HCT116 (cell line): ENCODE measurements around the gene RPL10A. TPM values are rescaled to one million over a fixed set of nuclear protein-coding genes. Genes with fewer than 3 reads are reported as not detected.

ENCODE experiments used
- ATAC-seq: fragments of 200-7000 bp; cut with Tn5 transposase; 2 replicates; pipeline ENCODE4 v1.9.1; 2020; ENCODE audit warnings: mild to moderate bottlenecking, moderate library complexity
- BruUV-seq: library from RNA; stranded (reverse); fragments of 400-500 nt; replicated peaks from 2 replicates; lab custom pipeline; 2021; lab: Mats Ljungman, UMichigan
- CTCF ChIA-PET: fragments of 300-600 bp; sonication (Branson Sonifier 250); formaldehyde crosslinking; loops from one replicate; lab custom pipeline; 2021; ENCODE audit warnings: antibody characterized with exemption; lab: Charles Lee
- POLR2A ChIA-PET: fragments of 300-600, 350-600 bp; sonication (Branson Sonifier 250); formaldehyde crosslinking; loops from one replicate; lab custom pipeline; 2021; ENCODE audit warnings: antibody characterized with exemption; lab: Charles Lee
- RAD21 ChIA-PET, 2 experiments: fragments of 300-600 bp; sonication (Branson Sonifier 250); formaldehyde crosslinking; loops; one replicate each; lab custom pipeline; 2023; ENCODE audit warnings: low total read pairs in 2 of 2; ENCODE audit not compliant: uncharacterized antibody in 2 of 2, unreplicated experiment in 2 of 2, low non-redundant PET in 1 of 2; lab: Charles Lee
- DNase-seq: peaks from one replicate; pipeline ENCODE4 v3.0.0-alpha.2; 2010; ENCODE audit warnings: low read depth, low spot score
- H2AFZ ChIP-seq: fragments of 200-600 bp; shearing (Covaris generic), sonication (generic); 2 replicates; pipeline ENCODE4 v1.6.1; 2017; ENCODE audit warnings: low read depth, mixed run types, mixed read lengths, antibody characterized with exemption, low read length; ENCODE audit not compliant: poor library complexity, severe bottlenecking
- H3K27ac ChIP-seq: 2 replicates; pipeline ENCODE4 v1.5.1; 2012; ENCODE audit warnings: low read depth, low read length
- H3K27me3 ChIP-seq: fragments of 200-600 bp; sonication (generic); 2 replicates; pipeline ENCODE4 v1.6.1; 2016; ENCODE audit warnings: mixed run types, low read length, mixed read lengths; ENCODE audit not compliant: insufficient read depth
- H3K36me3 ChIP-seq, 2 experiments: fragments of 200-500 bp in 1 of 2; fragments of 200-600 bp in 1 of 2; sonication (Bioruptor generic) in 1 of 2; sonication (generic) in 1 of 2; 2 replicates each; pipeline versions ENCODE4 v1.5.1 to v1.6.1; 2014 to 2016; ENCODE audit warnings: low read length in 2 of 2, inconsistent platforms in 1 of 2, mixed read lengths in 1 of 2, mixed run types in 1 of 2; ENCODE audit not compliant: insufficient read depth in 2 of 2, control insufficient read depth in 1 of 2
- H3K4me1 ChIP-seq, 2 experiments: fragments of 200-600 bp in 1 of 2; sonication (generic) in 1 of 2; 2 replicates each; pipeline versions ENCODE4 v1.5.1 to v1.6.1; 2012 to 2017; ENCODE audit warnings: low read length in 2 of 2, inconsistent platforms in 1 of 2, mild to moderate bottlenecking in 1 of 2, mixed read lengths in 1 of 2, mixed run types in 1 of 2, moderate library complexity in 1 of 2; ENCODE audit not compliant: insufficient read depth in 2 of 2, control insufficient read depth in 1 of 2
- H3K4me2 ChIP-seq: fragments of 200-600 bp; sonication (generic); 2 replicates; pipeline ENCODE4 v1.6.1; 2017; ENCODE audit warnings: mixed run types, low read length, mixed read lengths
- H3K4me3 ChIP-seq, 2 experiments: fragments of 200-600 bp in 1 of 2; sonication (generic) in 1 of 2; replicated peaks in 1 of 2; 2 replicates each; pipeline ENCODE4 v1.5.1; 2011 to 2016; ENCODE audit warnings: low read length in 2 of 2, control low read depth in 1 of 2, low read depth in 1 of 2, mild to moderate bottlenecking in 1 of 2, mixed read lengths in 1 of 2, mixed run types in 1 of 2
- H3K79me2 ChIP-seq: fragments of 200-600 bp; sonication (generic); 2 replicates; pipeline ENCODE4 v1.6.1; 2017; ENCODE audit warnings: mild to moderate bottlenecking, mixed run types, low read length, moderate library complexity, mixed read lengths; ENCODE audit not compliant: insufficient read depth
- H3K9ac ChIP-seq: fragments of 200-600 bp; sonication (generic); 2 replicates; pipeline ENCODE4 v1.6.1; 2016; ENCODE audit warnings: low read length, mixed read lengths
- H3K9me2 ChIP-seq: fragments of 200-600 bp; sonication (generic), shearing (Covaris generic); 2 replicates; pipeline ENCODE4 v1.6.1; 2017; ENCODE audit warnings: mixed run types, mild to moderate bottlenecking, moderate library complexity; ENCODE audit not compliant: insufficient read depth
- H3K9me3 ChIP-seq, 2 experiments: fragments of 200-500 bp in 1 of 2; fragments of 200-600 bp in 1 of 2; sonication (Bioruptor generic) in 1 of 2; sonication (generic) in 1 of 2; 2 replicates each; pipeline ENCODE4 v1.6.1; 2014 to 2017; ENCODE audit warnings: low read length in 2 of 2, mixed read lengths in 2 of 2, inconsistent platforms in 1 of 2, low read depth in 1 of 2, mild to moderate bottlenecking in 1 of 2, mixed run types in 1 of 2, moderate library complexity in 1 of 2; ENCODE audit not compliant: control insufficient read depth in 1 of 2, insufficient read depth in 1 of 2
- H4K20me1 ChIP-seq: fragments of 200-600 bp; sonication (generic), shearing (Covaris generic); 2 replicates; pipeline ENCODE4 v1.6.1; 2017; ENCODE audit warnings: mixed run types, mild to moderate bottlenecking, moderate library complexity; ENCODE audit not compliant: insufficient read depth
- CEBPB ChIP-seq: IDR thresholded peaks from 2 replicates; pipeline ENCODE4 v1.6.1; 2012; ENCODE audit warnings: low read depth
- ELF1 ChIP-seq: IDR thresholded peaks from 2 replicates; pipeline ENCODE4 v1.6.1; 2012; ENCODE audit warnings: low read depth, borderline replicate concordance
- EZH2 ChIP-seq: fragments of 200-600 bp; sonication (generic); IDR thresholded peaks from 2 replicates; pipeline ENCODE4 v1.6.1; 2017; ENCODE audit warnings: antibody characterized with exemption, mixed run types
- EZH2phosphoT487 ChIP-seq: fragments of 200-600 bp; IDR thresholded peaks from 2 replicates; pipeline ENCODE4 v1.6.1; 2018; ENCODE audit warnings: antibody characterized with exemption, borderline replicate concordance
- JUND ChIP-seq: IDR thresholded peaks from 2 replicates; pipeline ENCODE4 v1.6.1; 2012
- POLR2A ChIP-seq: IDR thresholded peaks from 2 replicates; pipeline ENCODE4 v1.7.0; 2011; ENCODE audit warnings: borderline replicate concordance; ENCODE audit not compliant: insufficient read depth, insufficient read length; ENCODE audit errors: extremely low read depth
- POLR2AphosphoS5 ChIP-seq: IDR thresholded peaks from 2 replicates; pipeline ENCODE4 v1.6.1; 2011; ENCODE audit warnings: mild to moderate bottlenecking, low read depth, low read length, moderate library complexity
- RAD21 ChIP-seq: IDR thresholded peaks from 2 replicates; pipeline ENCODE4 v1.6.1; 2012; ENCODE audit warnings: low read depth, mild to moderate bottlenecking
- SIN3A ChIP-seq: IDR thresholded peaks from 2 replicates; pipeline ENCODE4 v1.6.1; 2012; ENCODE audit warnings: low read depth
- TCF7L2 ChIP-seq: IDR thresholded peaks from 2 replicates; pipeline ENCODE4 v1.7.0; 2011; ENCODE audit warnings: borderline replicate concordance, inconsistent platforms; ENCODE audit not compliant: insufficient read depth, insufficient read length; ENCODE audit errors: extremely low read depth
- YY1 ChIP-seq: IDR thresholded peaks from 2 replicates; pipeline ENCODE4 v1.6.1; 2011; ENCODE audit warnings: low read length, low read depth, moderate library complexity, mild to moderate bottlenecking; ENCODE audit not compliant: insufficient replicate concordance; ENCODE audit errors: extremely low read depth
- ZNF274 ChIP-seq: fragments of 200-500 bp; sonication (Bioruptor generic); IDR thresholded peaks from 2 replicates; pipeline ENCODE4 v1.6.1; 2014; ENCODE audit warnings: mild to moderate bottlenecking, low read depth, low read length, inconsistent platforms
- intact Hi-C: fragments of 100-400 bp; cut with micrococcal nuclease; formaldehyde crosslinking; loops from 2 replicates; pipeline ENCODE4 v1.10.0; 2022
- total RNA-seq: library from RNA; stranded (reverse); gene quantifications from one replicate; pipeline ENCODE4 v1.2.1, GENCODE V29; 2021; ENCODE audit not compliant: unreplicated experiment
- TF ChIP-seq, protein P1 (sequence below): IDR thresholded peaks from 2 replicates; pipeline ENCODE4 v1.6.1; 2012; ENCODE audit warnings: low read depth
- TF ChIP-seq, protein P2 (sequence below): IDR thresholded peaks from 2 replicates; pipeline ENCODE4 v1.6.1; 2011; ENCODE audit warnings: mild to moderate bottlenecking, low read length, moderate library complexity; ENCODE audit not compliant: insufficient replicate concordance; ENCODE audit errors: extremely low read depth
- TF ChIP-seq, protein P3 (sequence below): IDR thresholded peaks from 2 replicates; pipeline ENCODE4 v1.6.1; 2012

Gene RPL10A
- total RNA-seq, 1 experiment from 2014 or later: 1,981 TPM

DNA sequence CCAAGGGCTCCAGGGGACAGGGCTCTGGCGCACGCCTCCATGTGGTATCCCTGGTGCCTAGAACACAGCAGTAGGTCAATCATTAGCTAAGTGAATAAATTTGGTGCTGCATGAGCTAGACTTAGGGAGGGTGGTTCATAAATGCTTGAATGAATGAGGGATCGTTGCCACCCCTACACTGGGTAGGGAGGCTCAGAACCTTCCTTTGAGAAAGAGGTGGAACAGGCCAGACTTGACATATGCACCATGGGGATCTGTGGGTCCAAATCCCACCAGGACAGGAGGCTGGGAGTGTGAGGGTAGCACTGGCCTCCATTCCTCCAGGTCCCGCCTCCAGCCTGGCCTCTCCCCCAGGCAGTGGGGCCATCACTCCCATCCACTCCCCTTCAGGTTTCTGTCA is 14.9 kb downstream of the RPL10A start:
- CTCF ChIA-PET: no interaction called here
- Histone ChIP-seq H3K9me3 (no peaks in the 10 kb centered on the region), H3K9ac (no peak overlapping the region), H3K27ac (no peak overlapping the region), H3K4me1 (peaks cover 33 to 52% of the 10 kb centered on the region in 2 experiments), H3K4me2 (no peak overlapping the region), H4K20me1 (no peaks in the 10 kb centered on the region), H3K9me2 (no peaks in the 10 kb centered on the region), H3K36me3 (peaks cover 0 to 2% of the 10 kb centered on the region in 2 experiments; a peak in 1 of 4 replicates), H3K27me3 (no peaks in the 10 kb centered on the region), H3K79me2 (peaks cover 22% of the 10 kb centered on the region), H2AFZ (no peak overlapping the region), H3K4me3 (no peak overlapping the region)
- DNase-seq: no peak
- intact Hi-C loops: no loop called here
- POLR2A ChIA-PET: interaction anchor here (8.1 kb wide), 1 partner anchor 11 kb away, joined by 48 read pairs; no protein-coding TSS in a partner anchor
- BruUV-seq: no TSS peak
- TF ChIP-seq RAD21: no peak
- no peak for TF ChIP-seq ZNF274
- TF ChIP-seq POLR2AphosphoS5: no peak
- no peak for ATAC-seq
- RAD21 ChIA-PET: no interaction called here

DNA sequence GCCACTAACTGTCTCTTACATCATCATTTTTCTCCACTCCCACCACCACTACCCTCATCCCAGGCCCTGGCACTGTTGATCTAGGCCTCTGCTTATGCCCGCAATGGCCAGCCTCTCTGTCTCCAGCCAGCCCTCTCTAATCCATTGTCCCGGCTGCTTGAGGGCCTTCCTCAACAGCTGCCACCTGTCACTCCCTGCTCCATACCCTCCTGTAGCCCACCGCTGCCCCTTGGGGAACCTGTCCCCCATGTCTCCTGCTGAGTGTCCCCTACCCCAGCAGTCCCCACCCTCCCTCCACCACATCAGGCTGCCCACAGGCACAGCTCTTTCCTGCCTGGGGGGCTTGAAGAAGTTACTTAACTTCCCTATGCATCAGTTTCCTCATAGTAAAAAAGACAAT is 15.3 kb downstream of the RPL10A start:
- ATAC-seq (no peak), DNase-seq (no peak)
- CTCF ChIA-PET: no interaction called here
- no peaks in the 10 kb centered on the region for H3K36me3 ChIP-seq
- no TSS peak for BruUV-seq
- H3K9me2 ChIP-seq: no peaks in the 10 kb centered on the region
- no peaks in the 10 kb centered on the region for H3K9me3 ChIP-seq
- H3K79me2 ChIP-seq: peaks cover 22% of the 10 kb centered on the region
- H3K27me3 ChIP-seq: no peaks in the 10 kb centered on the region
- POLR2A ChIA-PET: interaction anchor here (0.7 to 8.1 kb wide), 2 partner anchors 11 to 105 kb away, joined by 3 to 48 read pairs; no protein-coding TSS in a partner anchor
- no peaks in the 10 kb centered on the region for H4K20me1 ChIP-seq
- H3K9ac ChIP-seq: no peak overlapping the region
- no peak overlapping the region for H2AFZ ChIP-seq
- H3K4me2 ChIP-seq: no peak overlapping the region
- H3K4me1 ChIP-seq: peaks cover 38 to 57% of the 10 kb centered on the region in 2 experiments
- RAD21 ChIA-PET: no interaction called here
- no peak overlapping the region for H3K27ac ChIP-seq
- intact Hi-C loops: no loop called here
- H3K4me3 ChIP-seq: no peak overlapping the region
- TF ChIP-seq YY1: no peak
- no peak for TF ChIP-seq JUND
- no peak for TF ChIP-seq RAD21
- TF ChIP-seq CEBPB: no peak
- TF ChIP-seq, protein P1, sequence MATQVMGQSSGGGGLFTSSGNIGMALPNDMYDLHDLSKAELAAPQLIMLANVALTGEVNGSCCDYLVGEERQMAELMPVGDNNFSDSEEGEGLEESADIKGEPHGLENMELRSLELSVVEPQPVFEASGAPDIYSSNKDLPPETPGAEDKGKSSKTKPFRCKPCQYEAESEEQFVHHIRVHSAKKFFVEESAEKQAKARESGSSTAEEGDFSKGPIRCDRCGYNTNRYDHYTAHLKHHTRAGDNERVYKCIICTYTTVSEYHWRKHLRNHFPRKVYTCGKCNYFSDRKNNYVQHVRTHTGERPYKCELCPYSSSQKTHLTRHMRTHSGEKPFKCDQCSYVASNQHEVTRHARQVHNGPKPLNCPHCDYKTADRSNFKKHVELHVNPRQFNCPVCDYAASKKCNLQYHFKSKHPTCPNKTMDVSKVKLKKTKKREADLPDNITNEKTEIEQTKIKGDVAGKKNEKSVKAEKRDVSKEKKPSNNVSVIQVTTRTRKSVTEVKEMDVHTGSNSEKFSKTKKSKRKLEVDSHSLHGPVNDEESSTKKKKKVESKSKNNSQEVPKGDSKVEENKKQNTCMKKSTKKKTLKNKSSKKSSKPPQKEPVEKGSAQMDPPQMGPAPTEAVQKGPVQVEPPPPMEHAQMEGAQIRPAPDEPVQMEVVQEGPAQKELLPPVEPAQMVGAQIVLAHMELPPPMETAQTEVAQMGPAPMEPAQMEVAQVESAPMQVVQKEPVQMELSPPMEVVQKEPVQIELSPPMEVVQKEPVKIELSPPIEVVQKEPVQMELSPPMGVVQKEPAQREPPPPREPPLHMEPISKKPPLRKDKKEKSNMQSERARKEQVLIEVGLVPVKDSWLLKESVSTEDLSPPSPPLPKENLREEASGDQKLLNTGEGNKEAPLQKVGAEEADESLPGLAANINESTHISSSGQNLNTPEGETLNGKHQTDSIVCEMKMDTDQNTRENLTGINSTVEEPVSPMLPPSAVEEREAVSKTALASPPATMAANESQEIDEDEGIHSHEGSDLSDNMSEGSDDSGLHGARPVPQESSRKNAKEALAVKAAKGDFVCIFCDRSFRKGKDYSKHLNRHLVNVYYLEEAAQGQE: no peak
- TF ChIP-seq TCF7L2: no peak
- TF ChIP-seq, protein P2, sequence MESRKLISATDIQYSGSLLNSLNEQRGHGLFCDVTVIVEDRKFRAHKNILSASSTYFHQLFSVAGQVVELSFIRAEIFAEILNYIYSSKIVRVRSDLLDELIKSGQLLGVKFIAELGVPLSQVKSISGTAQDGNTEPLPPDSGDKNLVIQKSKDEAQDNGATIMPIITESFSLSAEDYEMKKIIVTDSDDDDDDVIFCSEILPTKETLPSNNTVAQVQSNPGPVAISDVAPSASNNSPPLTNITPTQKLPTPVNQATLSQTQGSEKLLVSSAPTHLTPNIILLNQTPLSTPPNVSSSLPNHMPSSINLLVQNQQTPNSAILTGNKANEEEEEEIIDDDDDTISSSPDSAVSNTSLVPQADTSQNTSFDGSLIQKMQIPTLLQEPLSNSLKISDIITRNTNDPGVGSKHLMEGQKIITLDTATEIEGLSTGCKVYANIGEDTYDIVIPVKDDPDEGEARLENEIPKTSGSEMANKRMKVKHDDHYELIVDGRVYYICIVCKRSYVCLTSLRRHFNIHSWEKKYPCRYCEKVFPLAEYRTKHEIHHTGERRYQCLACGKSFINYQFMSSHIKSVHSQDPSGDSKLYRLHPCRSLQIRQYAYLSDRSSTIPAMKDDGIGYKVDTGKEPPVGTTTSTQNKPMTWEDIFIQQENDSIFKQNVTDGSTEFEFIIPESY: no peak
- TF ChIP-seq EZH2phosphoT487: no peak
- TF ChIP-seq, protein P3, sequence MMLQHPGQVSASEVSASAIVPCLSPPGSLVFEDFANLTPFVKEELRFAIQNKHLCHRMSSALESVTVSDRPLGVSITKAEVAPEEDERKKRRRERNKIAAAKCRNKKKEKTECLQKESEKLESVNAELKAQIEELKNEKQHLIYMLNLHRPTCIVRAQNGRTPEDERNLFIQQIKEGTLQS: no peak
- TF ChIP-seq SIN3A: no peak
- TF ChIP-seq ELF1: no peak
- no peak for TF ChIP-seq ZNF274
- TF ChIP-seq POLR2AphosphoS5: no peak
- TF ChIP-seq EZH2: no peak
- no peak for TF ChIP-seq POLR2A
